H1 (cell line): ENCODE results near the gene DDT. TPM values are rescaled to one million over a fixed set of nuclear protein-coding genes. Genes with fewer than 3 reads are reported as not detected.
"Not testable (repeated sequence)": the region's sequence is repeated elsewhere in the genome, so short reads cannot be mapped to it uniquely, and the experiment has no call there.

Experiments
- CTCF ChIA-PET: fragments of 300-600 bp; sonication (Branson Sonifier 250); formaldehyde crosslinking; loops from one replicate; lab custom pipeline; 2021; ENCODE audit not compliant: partially characterized antibody; lab: Charles Lee
- POLR2A ChIA-PET: fragments of 300-600 bp; sonication (Branson Sonifier 250); formaldehyde crosslinking; loops from one replicate; lab custom pipeline; 2021; ENCODE audit warnings: inconsistent platforms; ENCODE audit not compliant: partially characterized antibody; lab: Charles Lee
- DNase-seq, 2 experiments: peaks; one replicate each; pipeline versions ENCODE4 v3.0.0 to v3.0.0-alpha.2; 2010 to 2022; ENCODE audit warnings: low spot score in 2 of 2, low read depth in 1 of 2, mixed read lengths in 1 of 2
- FAIRE-seq: peaks from 2 replicates; lab custom pipeline; 2011; peaks lifted over from hg19 to GRCh38; lab: Jason Lieb, UNC
- H2AFZ ChIP-seq: 2 replicates; pipeline ENCODE4 v1.8.1; 2012; ENCODE audit warnings: low read length, inconsistent platforms
- H2AK5ac ChIP-seq: 2 replicates; pipeline ENCODE4 v1.6.1; 2013; ENCODE audit warnings: low read depth, low read length
- H2BK120ac ChIP-seq: replicated peaks from 2 replicates; pipeline ENCODE3; 2013; ENCODE audit warnings: low read depth, low read length, inconsistent platforms
- H2BK12ac ChIP-seq: 2 replicates; pipeline ENCODE4 v1.6.1; 2013; ENCODE audit warnings: low read depth, low read length
- H2BK15ac ChIP-seq: 2 replicates; pipeline ENCODE4 v1.6.1; 2013; ENCODE audit warnings: low read length
- H2BK20ac ChIP-seq: 2 replicates; pipeline ENCODE4 v1.6.1; 2013; ENCODE audit warnings: low read length
- H2BK5ac ChIP-seq: 2 replicates; pipeline ENCODE4 v1.6.1; 2013; ENCODE audit warnings: low read depth, low read length
- H3K14ac ChIP-seq: 2 replicates; pipeline ENCODE4 v1.6.1; 2013; ENCODE audit warnings: inconsistent platforms; ENCODE audit not compliant: insufficient read length
- H3K18ac ChIP-seq: 2 replicates; pipeline ENCODE4 v1.6.1; 2013; ENCODE audit warnings: low read length; ENCODE audit errors: extremely low read depth
- H3K23ac ChIP-seq: 2 replicates; pipeline ENCODE4 v1.6.1; 2013; ENCODE audit warnings: inconsistent platforms; ENCODE audit not compliant: insufficient read length
- H3K23me2 ChIP-seq: 2 replicates; pipeline ENCODE4 v1.6.1; 2013; ENCODE audit warnings: low read depth, low read length
- H3K27ac ChIP-seq: 2 replicates; pipeline ENCODE4 v1.6.1; 2011; ENCODE audit warnings: low read depth, low read length, inconsistent platforms
- H3K27me3 ChIP-seq, 4 experiments: replicated peaks in 1 of 4; 1 replicate in 1 of 4; 2 replicates in 3 of 4; pipeline versions ENCODE4 v1.6.1 to v1.8.1; 2011 to 2013; ENCODE audit warnings: low read length in 3 of 4, mild to moderate bottlenecking in 3 of 4, inconsistent platforms in 2 of 4, mixed read lengths in 2 of 4, moderate library complexity in 1 of 4; ENCODE audit not compliant: control insufficient read depth in 3 of 4, insufficient read depth in 3 of 4; ENCODE audit errors: extremely low read depth in 1 of 4
- H3K36me3 ChIP-seq, 4 experiments: 2 replicates each; pipeline versions ENCODE4 v1.6.1 to v1.8.1; 2011 to 2013; ENCODE audit warnings: mild to moderate bottlenecking in 4 of 4, low read length in 3 of 4, moderate library complexity in 2 of 4, control low read depth in 1 of 4, inconsistent platforms in 1 of 4; ENCODE audit not compliant: insufficient read depth in 4 of 4, control insufficient read depth in 2 of 4
- H3K4ac ChIP-seq: replicated peaks from 2 replicates; pipeline ENCODE3; 2013; ENCODE audit warnings: low read length, low read depth, mixed read lengths, inconsistent platforms; ENCODE audit not compliant: insufficient read length
- H3K4me1 ChIP-seq, 4 experiments: replicated peaks in 1 of 4; 1 replicate in 1 of 4; 2 replicates in 3 of 4; pipeline versions ENCODE4 v1.6.1 to v1.8.1; 2011 to 2013; ENCODE audit warnings: low read length in 3 of 4, inconsistent platforms in 2 of 4, mixed read lengths in 1 of 4; ENCODE audit not compliant: insufficient read depth in 4 of 4, control insufficient read depth in 3 of 4
- H3K4me2 ChIP-seq, 2 experiments: 2 replicates each; pipeline versions ENCODE4 v1.6.1 to v1.8.1; 2011 to 2013; ENCODE audit warnings: low read depth in 2 of 2, low read length in 2 of 2, control low read depth in 1 of 2, inconsistent platforms in 1 of 2, mild to moderate bottlenecking in 1 of 2; ENCODE audit not compliant: insufficient read depth in 1 of 2
- H3K4me3 ChIP-seq, 4 experiments: fragments of 200-600, 300-600 bp in 1 of 4; sonication (generic), shearing (Covaris generic), sonication (Bioruptor Twin) in 1 of 4; 2 replicates each; pipeline versions ENCODE4 v1.5.1 to v1.8.1; 2011 to 2016; ENCODE audit warnings: low read length in 4 of 4, low read depth in 3 of 4, control low read depth in 2 of 4, inconsistent platforms in 2 of 4, mild to moderate bottlenecking in 2 of 4, mixed read lengths in 1 of 4, moderate library complexity in 1 of 4; ENCODE audit not compliant: insufficient read depth in 2 of 4; ENCODE audit errors: extremely low read depth in 1 of 4
- H3K56ac ChIP-seq: replicated peaks from 2 replicates; pipeline ENCODE3; 2013; ENCODE audit warnings: low read depth, mild to moderate bottlenecking, mixed read lengths, low read length, inconsistent platforms; ENCODE audit not compliant: insufficient read length
- H3K79me1 ChIP-seq: 2 replicates; pipeline ENCODE4 v1.6.1; 2013; ENCODE audit warnings: low read depth, low read length, control low read depth
- H3K79me2 ChIP-seq, 2 experiments: 2 replicates each; pipeline versions ENCODE4 v1.6.1 to v1.8.1; 2012 to 2013; ENCODE audit warnings: low read length in 2 of 2, mild to moderate bottlenecking in 2 of 2, inconsistent platforms in 1 of 2; ENCODE audit not compliant: insufficient read depth in 2 of 2, control insufficient read depth in 1 of 2
- H3K9ac ChIP-seq, 4 experiments: replicated peaks in 1 of 4; 1 replicate in 1 of 4; 2 replicates in 3 of 4; pipeline versions ENCODE4 v1.6.1 to v1.8.1; 2011 to 2013; ENCODE audit warnings: low read depth in 3 of 4, low read length in 3 of 4, control low read depth in 2 of 4, mild to moderate bottlenecking in 2 of 4, moderate library complexity in 2 of 4, inconsistent platforms in 1 of 4; ENCODE audit errors: extremely low read depth in 1 of 4
- H3K9me3 ChIP-seq, 2 experiments: 2 replicates each; pipeline versions ENCODE4 v1.6.1 to v1.8.1; 2012 to 2013; ENCODE audit warnings: mild to moderate bottlenecking in 2 of 2, moderate library complexity in 2 of 2, control low read depth in 1 of 2, inconsistent platforms in 1 of 2, low read depth in 1 of 2, low read length in 1 of 2, mixed read lengths in 1 of 2; ENCODE audit not compliant: insufficient read depth in 2 of 2
- H4K20me1 ChIP-seq, 2 experiments: replicated peaks in 1 of 2; 2 replicates each; pipeline versions ENCODE3 to v1.8.1; 2011 to 2013; ENCODE audit warnings: inconsistent platforms in 2 of 2, low read length in 2 of 2, mild to moderate bottlenecking in 1 of 2; ENCODE audit not compliant: insufficient read depth in 2 of 2, control insufficient read depth in 1 of 2
- H4K5ac ChIP-seq: 2 replicates; pipeline ENCODE4 v1.6.1; 2013; ENCODE audit warnings: low read length, low read depth, mixed read lengths, inconsistent platforms; ENCODE audit not compliant: insufficient read length
- H4K8ac ChIP-seq: 2 replicates; pipeline ENCODE4 v1.8.0; 2013; ENCODE audit warnings: mild to moderate bottlenecking, moderate library complexity, low read length, inconsistent platforms; ENCODE audit not compliant: insufficient read depth; ENCODE audit errors: extremely low read depth
- H4K91ac ChIP-seq: replicated peaks from 2 replicates; pipeline ENCODE3; 2013; ENCODE audit warnings: low read length, mixed read lengths, inconsistent platforms; ENCODE audit not compliant: insufficient read length
- CTCF ChIP-seq, 3 experiments: IDR thresholded peaks; 1 replicate in 2 of 3; 2 replicates in 1 of 3; pipeline versions ENCODE4 v1.5.1 to v1.6.1; 2011; ENCODE audit warnings: low read length in 3 of 3, mild to moderate bottlenecking in 3 of 3, inconsistent platforms in 2 of 3, low read depth in 1 of 3, moderate library complexity in 1 of 3; ENCODE audit not compliant: insufficient read depth in 1 of 3; ENCODE audit errors: control extremely low read depth in 1 of 3
- WGBS, 2 experiments: shearing (Covaris generic) in 1 of 2; methylation state at CpG; one replicate each; pipeline versions ENCODE4 v1.1.6 to v1.1.7; 2013 to 2015; ENCODE audit warnings: low lambda C conversion rate in 2 of 2, mixed read lengths in 2 of 2, inconsistent platforms in 1 of 2, low coverage in 1 of 2, missing lambda C conversion rate in 1 of 2; ENCODE audit not compliant: insufficient replicate concordance in 2 of 2, insufficient coverage in 1 of 2, insufficient read length in 1 of 2; ENCODE audit errors: extremely low coverage in 1 of 2, missing lambda C conversion rate in 1 of 2; 5-methylcytosine and 5-hydroxymethylcytosine counted together
- polyA plus RNA-seq, 7 experiments: library from polyadenylated mRNA; depleted of rRNA in 3 of 7; stranded (reverse) in 5 of 7; unstranded in 2 of 7; fragments of >200 nt in 5 of 7; fragments of 200-250 nt in 2 of 7; gene quantifications; 1 replicate in 5 of 7; 2 replicates in 1 of 7; 4 replicates in 1 of 7; pipeline versions ENCODE4 v1.2.1 to v1.2.3, GENCODE V29; 2011 to 2013; ENCODE audit warnings: missing spikeins in 2 of 7, mixed read lengths in 2 of 7
- total RNA-seq: library from RNA; stranded (reverse); fragmentation: NEBNext Ultra II Directional; extraction: Animal tissue kit (Norgen Biotek cat#: 25700); gene quantifications from 2 replicates; pipeline ENCODE4 v1.2.1, GENCODE V29; 2021

DDT gene
- total and polyA plus RNA-seq, 2 of the 8 experiments (the other 6 are each of a cell fraction or from before 2014, with no cell fraction given) = 106 to 341 TPM

GRCh38 chr22:23952794-23953405 is 21.3 kb downstream of the DDT start:
- DNase-seq, H3K4me3 ChIP-seq, CTCF ChIA-PET, H4K8ac ChIP-seq, H3K9ac ChIP-seq, H3K23me2 ChIP-seq, H3K56ac ChIP-seq, H3K27ac ChIP-seq, H3K79me1 ChIP-seq, H3K79me2 ChIP-seq, H3K36me3 ChIP-seq, H3K9me3 ChIP-seq, H4K20me1 ChIP-seq, H3K4me2 ChIP-seq, H2BK120ac ChIP-seq, POLR2A ChIA-PET, H2AFZ ChIP-seq, H4K91ac ChIP-seq, H3K23ac ChIP-seq, H3K4ac ChIP-seq, H3K14ac ChIP-seq, FAIRE-seq, H3K27me3 ChIP-seq: not testable (repeated sequence)
- Histone ChIP-seq H4K5ac (peak overlapping the region; percentile 15), H2BK15ac (0 out of 2 replicates have a peak overlapping the region, but pooled peaks have one; percentile 53), H2AK5ac (0 out of 2 replicates have a peak overlapping the region, but pooled peaks have one; percentile 65), H2BK12ac (peak overlapping the region; percentile 92; the same call in 1 of the 2 replicates), H3K18ac (peak overlapping the region; percentile 13; the same call in 1 of the 2 replicates), H3K4me1 (peaks cover 3 to 10% (median 6%) of the 10 kb centered on the region in 4 experiments), H2BK5ac (peak overlapping the region; percentile 60; the same call in 1 of the 2 replicates), H2BK20ac (peak overlapping the region; percentile 61; the same call in 1 of the 2 replicates)
- WGBS, 2 experiments = 70% methylated on average over 11 of the region's 11 CpGs; no CpG with 5 or more reads in 1 of the 2 experiments
- peak in 1 of 3 experiments; percentile 10; a peak in 1 of 4 replicates for TF ChIP-seq CTCF (IDR thresholded peaks at IDR 0.05; ENCODE audit: control extremely low read depth in 1 of 3, insufficient read depth in 1 of 3, low read depth in 1 of 3, low read length in 3 of 3)
